Mesothelial cell of epicardium (in vitro differentiated cells): ENCODE results near the gene WNT3A. TPM values are rescaled to one million over a fixed set of nuclear protein-coding genes. Genes with fewer than 3 reads are reported as not detected.

Source experiments
- DNase-seq, 2 experiments: peaks; one replicate each; pipeline ENCODE4 v3.0.0; 2021; ENCODE audit warnings: low spot score in 2 of 2; ENCODE audit not compliant: unreplicated experiment in 2 of 2
- H3K27ac Mint-ChIP-seq: 2 replicates; pipeline ENCODE4 v1.8.0; 2021; ENCODE audit warnings: mixed read lengths
- H3K27me3 Mint-ChIP-seq: 2 replicates; pipeline ENCODE4 v1.8.0; 2021; ENCODE audit warnings: low read depth, mixed read lengths
- H3K36me3 Mint-ChIP-seq: 2 replicates; pipeline ENCODE4 v1.8.0; 2021; ENCODE audit warnings: mixed read lengths
- H3K4me1 Mint-ChIP-seq: 2 replicates; pipeline ENCODE4 v1.8.0; 2021; ENCODE audit warnings: mixed read lengths
- H3K4me3 Mint-ChIP-seq: 2 replicates; pipeline ENCODE4 v1.8.0; 2021; ENCODE audit warnings: mild to moderate bottlenecking, moderate library complexity, mixed read lengths
- H3K9me3 Mint-ChIP-seq: 2 replicates; pipeline ENCODE4 v1.8.0; 2021; ENCODE audit warnings: mixed read lengths
- total RNA-seq: library from RNA; stranded (reverse); gene quantifications from 3 replicates; pipeline ENCODE4 v1.2.1, GENCODE V29; 2021
- TF ChIP-seq, protein P1 (sequence below): fragments of 200-600 bp; sonication (generic); IDR thresholded peaks from one replicate; pipeline ENCODE4 v1.5.0; 2021; ENCODE audit warnings: antibody characterized with exemption; ENCODE audit not compliant: unreplicated experiment

Gene WNT3A
- total RNA-seq, 1 donor from 2014 or later: 0.16 TPM

DNA sequence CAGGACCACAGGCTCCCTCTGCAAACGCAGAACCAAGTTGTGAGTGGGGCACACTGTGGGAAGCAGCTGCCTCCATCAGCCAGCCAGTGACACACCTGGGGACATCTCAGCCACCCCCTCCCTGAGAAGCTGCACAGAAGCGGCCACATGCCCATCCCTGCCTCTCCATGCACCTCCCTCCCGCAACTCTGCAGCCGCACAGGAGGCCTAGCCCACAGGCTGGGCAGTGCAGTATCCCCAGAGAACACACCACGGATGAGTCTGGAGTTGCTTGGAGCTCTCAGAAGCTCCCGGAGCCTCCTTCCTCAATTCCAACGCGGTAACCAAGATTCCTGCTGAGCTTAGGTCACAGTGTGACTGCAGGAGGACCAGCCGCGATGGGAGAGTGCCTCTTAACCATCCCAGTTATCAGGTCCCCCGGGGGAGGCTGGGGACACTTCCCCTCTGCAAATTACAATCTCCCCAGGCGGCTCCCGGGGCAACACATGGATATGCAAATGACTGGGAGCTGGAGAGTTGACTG is 1.2 kb upstream of the WNT3A start:
- Mint-ChIP-seq H3K4me3 (peak overlapping the region; percentile 46), H3K36me3 (no peaks in the 10 kb centered on the region), H3K27ac (no peak overlapping the region), H3K27me3 (peaks cover 92% of the 10 kb centered on the region), H3K4me1 (peaks cover 12% of the 10 kb centered on the region), H3K9me3 (no peaks in the 10 kb centered on the region)
- TF ChIP-seq, protein P1, sequence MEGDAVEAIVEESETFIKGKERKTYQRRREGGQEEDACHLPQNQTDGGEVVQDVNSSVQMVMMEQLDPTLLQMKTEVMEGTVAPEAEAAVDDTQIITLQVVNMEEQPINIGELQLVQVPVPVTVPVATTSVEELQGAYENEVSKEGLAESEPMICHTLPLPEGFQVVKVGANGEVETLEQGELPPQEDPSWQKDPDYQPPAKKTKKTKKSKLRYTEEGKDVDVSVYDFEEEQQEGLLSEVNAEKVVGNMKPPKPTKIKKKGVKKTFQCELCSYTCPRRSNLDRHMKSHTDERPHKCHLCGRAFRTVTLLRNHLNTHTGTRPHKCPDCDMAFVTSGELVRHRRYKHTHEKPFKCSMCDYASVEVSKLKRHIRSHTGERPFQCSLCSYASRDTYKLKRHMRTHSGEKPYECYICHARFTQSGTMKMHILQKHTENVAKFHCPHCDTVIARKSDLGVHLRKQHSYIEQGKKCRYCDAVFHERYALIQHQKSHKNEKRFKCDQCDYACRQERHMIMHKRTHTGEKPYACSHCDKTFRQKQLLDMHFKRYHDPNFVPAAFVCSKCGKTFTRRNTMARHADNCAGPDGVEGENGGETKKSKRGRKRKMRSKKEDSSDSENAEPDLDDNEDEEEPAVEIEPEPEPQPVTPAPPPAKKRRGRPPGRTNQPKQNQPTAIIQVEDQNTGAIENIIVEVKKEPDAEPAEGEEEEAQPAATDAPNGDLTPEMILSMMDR: no peak
- no peak for DNase-seq

DNA sequence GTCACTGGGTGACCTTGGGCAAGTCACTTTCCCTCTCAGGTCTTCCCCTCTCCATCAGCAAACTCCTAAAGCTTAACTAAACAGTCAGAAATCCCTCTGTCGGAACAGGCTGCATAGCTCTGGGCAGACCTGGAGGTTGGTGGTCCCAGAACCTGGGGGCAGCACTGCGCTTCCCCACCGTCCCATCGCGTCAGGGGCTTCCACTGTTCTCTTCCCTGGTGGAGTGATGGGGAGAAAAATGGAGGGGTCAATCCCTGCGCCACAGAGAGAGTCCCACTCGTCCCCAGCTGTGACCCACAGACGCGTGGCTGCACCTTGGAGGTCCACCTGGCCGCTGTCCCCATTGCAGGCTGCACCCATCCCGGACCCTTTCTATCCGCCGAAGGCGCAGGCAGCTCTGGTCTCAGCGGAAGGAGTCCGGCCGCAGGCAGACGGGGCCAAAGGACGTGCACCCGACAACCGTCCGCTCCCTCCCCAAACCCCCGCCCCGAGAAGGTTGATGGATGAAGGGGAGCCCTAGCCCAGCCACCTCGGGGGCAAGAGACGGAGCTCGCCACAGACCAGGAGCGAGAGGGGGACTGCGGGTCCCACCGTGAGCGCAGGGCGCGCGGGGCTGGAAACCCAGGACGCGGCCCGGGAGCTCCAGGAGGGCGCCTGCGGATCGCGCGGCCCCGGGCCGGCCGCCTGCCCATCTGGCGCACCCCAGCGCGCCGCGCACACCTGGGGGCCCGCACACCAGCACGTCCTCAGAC is 588 bp upstream of the WNT3A start:
- TF ChIP-seq, protein P1: no peak
- no peaks in the 10 kb centered on the region for H3K9me3 Mint-ChIP-seq
- peaks cover 12% of the 10 kb centered on the region for H3K4me1 Mint-ChIP-seq
- H3K27me3 Mint-ChIP-seq: peaks cover 92% of the 10 kb centered on the region
- H3K4me3 Mint-ChIP-seq: peak overlapping the region; percentile 46
- no peak overlapping the region for H3K27ac Mint-ChIP-seq
- H3K36me3 Mint-ChIP-seq: no peaks in the 10 kb centered on the region
- DNase-seq: no peak

- Mint-ChIP-seq H3K4me1 (peaks cover 12% of the 10 kb centered on the region), H3K27ac (no peak overlapping the region), H3K9me3 (no peaks in the 10 kb centered on the region), H3K4me3 (peak overlapping the region; percentile 55), H3K36me3 (no peaks in the 10 kb centered on the region), H3K27me3 (peaks cover 92% of the 10 kb centered on the region)
- peak in 1 of 2 experiments; percentile 40 for DNase-seq
- TF ChIP-seq, protein P1: no peak
These were observed 427 bp downstream of the WNT3A start for GRCh38 chr1:228007049-228007800.

GRCh38 chr1:228007801-228008341 is 1.1 kb downstream of the WNT3A start:
- H3K4me3 Mint-ChIP-seq: no peak overlapping the region
- no peak for DNase-seq
- peaks cover 92% of the 10 kb centered on the region for H3K27me3 Mint-ChIP-seq
- H3K27ac Mint-ChIP-seq: no peak overlapping the region
- H3K9me3 Mint-ChIP-seq: no peaks in the 10 kb centered on the region
- TF ChIP-seq, protein P1: no peak
- no peaks in the 10 kb centered on the region for H3K36me3 Mint-ChIP-seq
- H3K4me1 Mint-ChIP-seq: peaks cover 12% of the 10 kb centered on the region

- H3K4me1 Mint-ChIP-seq: peaks cover 12% of the 10 kb centered on the region
- peaks cover 94% of the 10 kb centered on the region for H3K27me3 Mint-ChIP-seq
- no peak for DNase-seq
- no peak overlapping the region for H3K27ac Mint-ChIP-seq
- H3K36me3 Mint-ChIP-seq: no peaks in the 10 kb centered on the region
- TF ChIP-seq, protein P1: no peak
- H3K4me3 Mint-ChIP-seq: no peak overlapping the region
- no peaks in the 10 kb centered on the region for H3K9me3 Mint-ChIP-seq
These were observed 1.8 kb downstream of the WNT3A start for GRCh38 chr1:228008391-228009115.
